GM13976 (cell line): ENCODE data around the gene PCBP3.

Experiments
- DNase-seq: peaks from one replicate; pipeline ENCODE4 v3.0.0; 2012; ENCODE audit warnings: low spot score
- CTCF ChIP-seq: IDR thresholded peaks from 2 replicates; pipeline ENCODE4 v1.5.1; 2012; ENCODE audit warnings: borderline replicate concordance, mild to moderate bottlenecking; ENCODE audit not compliant: insufficient read depth; ENCODE audit errors: extremely low read depth, missing control alignments, control extremely low read depth
- in situ Hi-C: fragments of 300-500 bp; cut with MboI; formaldehyde crosslinking; loops from one replicate; pipeline ENCODE4 v1.12.0; 2022; ENCODE audit warnings: low sequenced_read_pairs, mixed read lengths, inconsistent platforms; ENCODE audit not compliant: unreplicated experiment

The PCBP3 gene

GRCh38 chr21:45643021-45643980 is at the start of gene PCBP3:
Gene PCBP3 (plus strand): TSS chr21:45643725. CDS start chr21:45850086, 206,361 bp downstream.
- TF ChIP-seq CTCF, result no peak
- peak; percentile 97 for DNase-seq
- in situ Hi-C loops, result no loop called here

- no peak for TF ChIP-seq CTCF
- DNase-seq, result no peak
- in situ Hi-C loops, result loop anchor here (10.0 kb wide), 1 partner anchor 320 kb away; no protein-coding TSS in a partner anchor
Observed at GRCh38 chr21:45594721-45595489, 48.6 kb upstream of the PCBP3 start.

- no peak for DNase-seq
- TF ChIP-seq CTCF, result no peak
- in situ Hi-C loops, result loop anchor here (10.0 kb wide), 1 partner anchor 321 kb away; no protein-coding TSS in a partner anchor
Observed at GRCh38 chr21:45595574-45596295, 47.8 kb upstream of the PCBP3 start.

GRCh38 chr21:45596704-45597318 is 46.7 kb upstream of the PCBP3 start:
- TF ChIP-seq CTCF, result peak; percentile 74
- DNase-seq, result peak; percentile 87
- in situ Hi-C loops, result loop anchor here (10.0 kb wide), 1 partner anchor 322 kb away; no protein-coding TSS in a partner anchor

GRCh38 chr21:45598109-45598508 is 45.4 kb upstream of the PCBP3 start:
- no peak for DNase-seq
- in situ Hi-C loops, result loop anchor here (10.0 kb wide), 1 partner anchor 323 kb away; no protein-coding TSS in a partner anchor
- TF ChIP-seq CTCF, result no peak

GRCh38 chr21:45598666-45599065 is 44.9 kb upstream of the PCBP3 start:
- DNase-seq, result no peak
- TF ChIP-seq CTCF, result no peak
- in situ Hi-C loops, result loop anchor here (10.0 kb wide), 1 partner anchor 324 kb away; no protein-coding TSS in a partner anchor
